K562 (cell line): Measurements from ENCODE around the gene ZSCAN29. TPM values are rescaled to one million over a fixed set of nuclear protein-coding genes. Genes with fewer than 3 reads are reported as not detected.
A peak's percentile ranks its signal among the peaks of the same experiment; 100 is the strongest.

Experiments
- ARID1B ChIP-seq: fragments of 450-650 bp; IDR thresholded peaks from 2 replicates; pipeline ENCODE4 v1.6.1; 2016; ENCODE audit warnings: antibody characterized with exemption, mild to moderate bottlenecking, inconsistent platforms
- BRCA1 ChIP-seq, 2 experiments: fragments of 450-650 bp in 1 of 2; sonication (generic) in 1 of 2; formaldehyde crosslinking in 1 of 2; IDR thresholded peaks; 2 replicates each; pipeline versions ENCODE4 v1.5.0 to v1.6.1; 2017 to 2020; ENCODE audit warnings: mild to moderate bottlenecking in 1 of 2, missing genetic modification reagents in 1 of 2
- CHCHD3 ChIP-seq: fragments of 250-450 bp; sonication (Bioruptor Pico); IDR thresholded peaks from 2 replicates; pipeline ENCODE4 v2.1.2; 2022; ENCODE audit warnings: mild to moderate bottlenecking
- CREB3L1 ChIP-seq: fragments of 450-650 bp; IDR thresholded peaks from 2 replicates; pipeline ENCODE4 v1.6.1; 2014; ENCODE audit warnings: low read depth, mild to moderate bottlenecking, moderate library complexity, borderline replicate concordance
- HDGF ChIP-seq: fragments of 450-650 bp; IDR thresholded peaks from 2 replicates; pipeline ENCODE4 v1.6.1; 2016
- MIER1 ChIP-seq: fragments of 450-650 bp; IDR thresholded peaks from 2 replicates; pipeline ENCODE4 v1.6.1; 2016; ENCODE audit warnings: antibody characterized with exemption, mild to moderate bottlenecking, low read depth
- MLLT1 ChIP-seq, 2 experiments: fragments of 450-650 bp; IDR thresholded peaks; 2 replicates each; pipeline ENCODE4 v1.6.1; 2016
- MYC ChIP-seq, 2 experiments: fragments of 250-450 bp in 1 of 2; sonication (Bioruptor Pico) in 1 of 2; IDR thresholded peaks; 2 replicates each; pipeline versions ENCODE4 v1.5.1 to v1.6.1; 2012 to 2021; ENCODE audit warnings: low read depth in 2 of 2, borderline replicate concordance in 1 of 2, improper control_type of control experiment in 1 of 2, low read length in 1 of 2, mild to moderate bottlenecking in 1 of 2, moderate library complexity in 1 of 2
- NELFE ChIP-seq: IDR thresholded peaks from 2 replicates; pipeline ENCODE4 v1.6.1; 2011; ENCODE audit warnings: mild to moderate bottlenecking; ENCODE audit not compliant: insufficient read depth, insufficient read length
- NFE2L1 ChIP-seq: fragments of 450-650 bp; IDR thresholded peaks from 2 replicates; pipeline ENCODE4 v1.6.1; 2016; ENCODE audit warnings: missing genetic modification characterization, low read depth, mild to moderate bottlenecking, missing compliant biosample characterization, moderate library complexity, borderline replicate concordance
- ZNF644 ChIP-seq: fragments of 200-800 bp; sonication (Bioruptor generic); IDR thresholded peaks from 2 replicates; pipeline ENCODE4 v1.6.1; 2016; ENCODE audit warnings: low read depth, missing genetic modification characterization, missing compliant biosample characterization
- ZNF695 ChIP-seq: fragments of 450-650 bp; formaldehyde crosslinking; IDR thresholded peaks from 2 replicates; pipeline ENCODE4 v1.4.0; 2020; ENCODE audit warnings: mild to moderate bottlenecking, moderate library complexity
- polyA plus RNA-seq, 8 experiments: library from polyadenylated mRNA; depleted of rRNA in 4 of 8; stranded (reverse) in 5 of 8; unstranded in 3 of 8; fragments of >200 nt; fragmentation: Nextera tagmentation in 2 of 8; fragmentation: Illumina TruSeq in 1 of 8; extraction: Ambion mirVana in 2 of 8; extraction: Trizol in 1 of 8; gene quantifications; 2 replicates each; pipeline versions ENCODE4 v1.2.1 to v1.2.3, GENCODE V29; 2011 to 2014; ENCODE audit warnings: inconsistent platforms in 1 of 8, missing spikeins in 1 of 8
- total RNA-seq, 7 experiments: library from RNA; depleted of rRNA in 6 of 7; stranded (reverse); fragments of >200 nt in 6 of 7; fragmentation: Illumina TruSeq in 2 of 7; extraction: Trizol in 2 of 7; gene quantifications; 2 replicates each; pipeline versions ENCODE4 v1.2.1 to v1.2.3, GENCODE V29; 2011 to 2021; ENCODE audit warnings: low replicate concordance in 1 of 7
- TF ChIP-seq, protein P1 (sequence below): sonication (generic); formaldehyde crosslinking; IDR thresholded peaks from 2 replicates; pipeline ENCODE4 v1.8.1; 2022; ENCODE audit warnings: missing genetic modification reagents
- TF ChIP-seq, protein P2 (sequence below): fragments of 200-800 bp; sonication (Bioruptor generic); IDR thresholded peaks from 2 replicates; pipeline ENCODE4 v1.6.1; 2017; ENCODE audit warnings: missing genetic modification characterization, missing compliant biosample characterization

ZSCAN29 gene
- total and polyA plus RNA-seq, 9 of the 15 experiments (the other 6 are each of a cell fraction or from before 2014, with no cell fraction given), result 2.5 to 28.6 (median 19.7) TPM

DNA sequence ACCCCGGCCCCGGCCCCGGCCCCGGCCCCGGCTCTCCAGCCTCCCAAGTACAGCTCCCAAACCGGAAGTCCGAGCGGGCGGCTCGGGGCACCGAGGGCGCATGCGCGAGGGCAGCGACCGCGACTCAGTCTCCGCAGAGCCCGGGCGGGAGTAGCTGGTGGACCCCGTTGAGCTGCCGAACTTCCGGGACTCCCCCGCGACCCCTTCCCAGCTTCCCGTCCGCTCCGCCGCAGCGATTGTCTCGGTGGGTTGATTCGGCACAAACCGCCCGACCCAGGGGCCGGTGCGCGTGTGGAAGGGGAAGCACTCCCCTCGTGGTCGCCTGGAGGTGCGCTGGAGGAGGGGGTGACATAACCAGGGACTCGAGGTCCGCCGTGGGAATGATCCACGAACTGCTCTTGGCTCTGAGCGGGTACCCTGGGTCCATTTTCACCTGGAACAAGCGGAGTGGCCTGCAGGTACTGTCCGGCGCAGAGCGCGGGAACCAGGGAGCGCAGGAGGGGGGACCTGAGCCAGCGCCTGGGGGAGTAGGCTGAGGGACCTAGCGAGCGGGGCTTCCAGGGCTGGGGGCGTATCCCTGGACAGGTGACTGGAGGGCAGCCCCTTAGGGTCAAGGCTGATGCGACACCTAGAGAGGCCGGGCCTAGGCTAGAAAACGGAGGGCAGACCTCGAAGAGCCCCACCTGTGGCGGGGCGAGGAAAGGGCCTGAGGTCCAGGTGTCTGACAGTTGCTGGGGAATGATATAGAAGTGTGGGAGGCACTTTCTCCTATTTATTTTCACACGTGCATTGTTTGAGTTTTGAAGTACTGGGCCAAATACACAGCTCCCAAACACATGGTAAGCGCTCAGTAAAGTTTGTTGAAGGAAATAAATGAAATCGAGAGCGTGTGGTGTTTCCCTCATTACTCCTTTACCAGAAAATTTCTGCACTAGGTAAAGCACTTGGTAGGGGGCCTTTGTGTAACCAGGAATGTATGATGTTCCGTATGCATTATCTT lies at the start of gene ZSCAN29, which contains the start of gene TUBGCP4 (continued):
- TF ChIP-seq, protein P1, sequence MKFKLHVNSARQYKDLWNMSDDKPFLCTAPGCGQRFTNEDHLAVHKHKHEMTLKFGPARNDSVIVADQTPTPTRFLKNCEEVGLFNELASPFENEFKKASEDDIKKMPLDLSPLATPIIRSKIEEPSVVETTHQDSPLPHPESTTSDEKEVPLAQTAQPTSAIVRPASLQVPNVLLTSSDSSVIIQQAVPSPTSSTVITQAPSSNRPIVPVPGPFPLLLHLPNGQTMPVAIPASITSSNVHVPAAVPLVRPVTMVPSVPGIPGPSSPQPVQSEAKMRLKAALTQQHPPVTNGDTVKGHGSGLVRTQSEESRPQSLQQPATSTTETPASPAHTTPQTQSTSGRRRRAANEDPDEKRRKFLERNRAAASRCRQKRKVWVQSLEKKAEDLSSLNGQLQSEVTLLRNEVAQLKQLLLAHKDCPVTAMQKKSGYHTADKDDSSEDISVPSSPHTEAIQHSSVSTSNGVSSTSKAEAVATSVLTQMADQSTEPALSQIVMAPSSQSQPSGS, result no peak; the same call in 1 of the 2 replicates
- TF ChIP-seq ZNF695 (CRISPR knock-in tag) (no peak), ZNF644 (tag) (no peak), HDGF (peak; percentile 62; the same call in 1 of the 2 replicates), MLLT1 (IDR thresholded peaks at IDR 0.05) (peak in 1 of 2 experiments; percentile 42; a peak in 1 of 4 replicates), ARID1B (0 out of 2 replicates have a peak, but pooled peaks have one; percentile 30), MYC (IDR thresholded peaks at IDR 0.05; ENCODE audit: low read depth, low read length) (peak; percentile 31), MYC (CRISPR knock-in tag; IDR thresholded peaks at IDR 0.05; ENCODE audit: borderline replicate concordance, low read depth) (no peak; the same call in 1 of the 2 replicates), MIER1 (0 out of 2 replicates have a peak, but pooled peaks have one; percentile 63), BRCA1 (IDR thresholded peaks at IDR 0.05) (no peak), BRCA1 (CRISPR knock-in tag; IDR thresholded peaks at IDR 0.05) (no peak), NELFE (no peak), CREB3L1 (peak; percentile 45; the same call in 1 of the 2 replicates), CHCHD3 (CRISPR knock-in tag) (no peak), NFE2L1 (tag) (no peak)
- TF ChIP-seq, protein P2, sequence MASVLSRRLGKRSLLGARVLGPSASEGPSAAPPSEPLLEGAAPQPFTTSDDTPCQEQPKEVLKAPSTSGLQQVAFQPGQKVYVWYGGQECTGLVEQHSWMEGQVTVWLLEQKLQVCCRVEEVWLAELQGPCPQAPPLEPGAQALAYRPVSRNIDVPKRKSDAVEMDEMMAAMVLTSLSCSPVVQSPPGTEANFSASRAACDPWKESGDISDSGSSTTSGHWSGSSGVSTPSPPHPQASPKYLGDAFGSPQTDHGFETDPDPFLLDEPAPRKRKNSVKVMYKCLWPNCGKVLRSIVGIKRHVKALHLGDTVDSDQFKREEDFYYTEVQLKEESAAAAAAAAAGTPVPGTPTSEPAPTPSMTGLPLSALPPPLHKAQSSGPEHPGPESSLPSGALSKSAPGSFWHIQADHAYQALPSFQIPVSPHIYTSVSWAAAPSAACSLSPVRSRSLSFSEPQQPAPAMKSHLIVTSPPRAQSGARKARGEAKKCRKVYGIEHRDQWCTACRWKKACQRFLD (CRISPR knock-in tag), result 0 out of 2 replicates have a peak, but pooled peaks have one; percentile 14
